SK-N-DZ (cell line): ENCODE results near the gene BCL2L15.
"Not testable (repeated sequence)": the region's sequence is repeated elsewhere in the genome, so short reads cannot be mapped to it uniquely, and the experiment has no call there.

Source experiments
- DNase-seq: peaks from one replicate; pipeline ENCODE4 v3.0.0-alpha.2; 2015; ENCODE audit warnings: low spot score

The BCL2L15 gene

GRCh38 chr1:113872219-113872935 is 15.0 kb downstream of the BCL2L15 start:
- no peak for DNase-seq

GRCh38 chr1:113871597-113872113 is 15.7 kb downstream of the BCL2L15 start, which contains the start of gene PTPN22:
Gene PTPN22, minus strand, starts transcription at chr1:113871712.
- no peak for DNase-seq

GRCh38 chr1:113870778-113871177 is 16.6 kb downstream of the BCL2L15 start:
- DNase-seq, result no peak

- DNase-seq, result no peak
Measured at GRCh38 chr1:113868387-113869083, 18.8 kb downstream of the BCL2L15 start.

GRCh38 chr1:113861641-113862040 is 25.7 kb downstream of the BCL2L15 start:
- no peak for DNase-seq

GRCh38 chr1:113860891-113861290 is 26.5 kb downstream of the BCL2L15 start:
- no peak for DNase-seq

- DNase-seq, result no peak
Measured at GRCh38 chr1:113859478-113860175, 27.8 kb downstream of the BCL2L15 start.

GRCh38 chr1:113858982-113859381 is 28.4 kb downstream of the BCL2L15 start:
- no peak for DNase-seq

GRCh38 chr1:113858418-113858817 is 29.0 kb downstream of the BCL2L15 start:
- no peak for DNase-seq

- no peak for DNase-seq
Measured at GRCh38 chr1:113857776-113858175, 29.6 kb downstream of the BCL2L15 start.

- DNase-seq, result no peak
Measured at GRCh38 chr1:113856401-113856790, 31.0 kb downstream of the BCL2L15 start.

GRCh38 chr1:113855630-113856400 is 31.6 kb downstream of the BCL2L15 start:
- DNase-seq, result no peak

GRCh38 chr1:113854234-113854633 is 33.1 kb downstream of the BCL2L15 start:
- DNase-seq, result no peak

- DNase-seq, result not testable (repeated sequence)
Measured at GRCh38 chr1:113852694-113853093, 34.7 kb downstream of the BCL2L15 start.

- no peak for DNase-seq
Measured at GRCh38 chr1:113850127-113850796, 37.1 kb downstream of the BCL2L15 start.

- no peak for DNase-seq
Measured at GRCh38 chr1:113849072-113849471, 38.3 kb downstream of the BCL2L15 start.

GRCh38 chr1:113846391-113847035 is 40.9 kb downstream of the BCL2L15 start:
- no peak for DNase-seq

- DNase-seq, result no peak
Measured at GRCh38 chr1:113836534-113836933, 50.8 kb downstream of the BCL2L15 start.

GRCh38 chr1:113835686-113836290 is 51.6 kb downstream of the BCL2L15 start:
- peak; percentile 32 for DNase-seq

GRCh38 chr1:113834716-113835115 is 52.7 kb downstream of the BCL2L15 start:
- DNase-seq, result no peak
